ENCODE data around the gene IL20RA.

IL20RA gene

GRCh38 chr6:137001299-137001976, 43.3 kb downstream of the IL20RA start:
- TF ChIP-seq YY1 (IDR thresholded peaks at IDR 0.05; ENCODE audit: low read depth) (no peak), NFIC (IDR thresholded peaks at IDR 0.05) (no peak)

GRCh38 chr6:137000825-137001224, 43.9 kb downstream of the IL20RA start:
- no peak for TF ChIP-seq TAF1 (IDR thresholded peaks at IDR 0.05; ENCODE audit: low read depth)
- TF ChIP-seq YY1 (IDR thresholded peaks at IDR 0.05; ENCODE audit: low read depth), result no peak
- no peak for TF ChIP-seq REST (IDR thresholded peaks at IDR 0.05; ENCODE audit: low read depth)
- no peak for TF ChIP-seq CEBPB (IDR thresholded peaks at IDR 0.05)
- no peak for TF ChIP-seq TEAD4 (IDR thresholded peaks at IDR 0.05)
- TF ChIP-seq FOXM1 (IDR thresholded peaks at IDR 0.05; ENCODE audit: borderline replicate concordance, low read depth), result no peak
- TF ChIP-seq RAD21 (IDR thresholded peaks at IDR 0.05; ENCODE audit: low read depth), result no peak
- no peak for TF ChIP-seq EP300 (IDR thresholded peaks at IDR 0.05; ENCODE audit: borderline replicate concordance)
- no peak for TF ChIP-seq MAX (IDR thresholded peaks at IDR 0.05)
- TF ChIP-seq CREB1 (IDR thresholded peaks at IDR 0.05; ENCODE audit: low read depth), result no peak
- TF ChIP-seq NFIC (IDR thresholded peaks at IDR 0.05), result no peak
- no peak for TF ChIP-seq USF1 (IDR thresholded peaks at IDR 0.05)
- no peak for TF ChIP-seq TCF12 (IDR thresholded peaks at IDR 0.05; ENCODE audit: low read depth)
- no peak for TF ChIP-seq ZBTB7A (IDR thresholded peaks at IDR 0.05; ENCODE audit: low read depth)
- TF ChIP-seq EGR1 (IDR thresholded peaks at IDR 0.05), result no peak

GRCh38 chr6:136995521-136995920, 49.2 kb downstream of the IL20RA start:
- no peak for TF ChIP-seq ZBTB7A (IDR thresholded peaks at IDR 0.05; ENCODE audit: low read depth)
- TF ChIP-seq EGR1 (IDR thresholded peaks at IDR 0.05), result no peak
- TF ChIP-seq RAD21 (IDR thresholded peaks at IDR 0.05; ENCODE audit: low read depth), result no peak
- TF ChIP-seq REST (IDR thresholded peaks at IDR 0.05; ENCODE audit: low read depth), result no peak
- TF ChIP-seq TEAD4 (IDR thresholded peaks at IDR 0.05), result no peak
- TF ChIP-seq EP300 (IDR thresholded peaks at IDR 0.05; ENCODE audit: borderline replicate concordance), result no peak
- TF ChIP-seq MAX (IDR thresholded peaks at IDR 0.05), result no peak
- no peak for TF ChIP-seq FOXM1 (IDR thresholded peaks at IDR 0.05; ENCODE audit: borderline replicate concordance, low read depth)
- no peak for TF ChIP-seq CREB1 (IDR thresholded peaks at IDR 0.05; ENCODE audit: low read depth)
- TF ChIP-seq TCF12 (IDR thresholded peaks at IDR 0.05; ENCODE audit: low read depth), result no peak
- no peak for TF ChIP-seq CEBPB (IDR thresholded peaks at IDR 0.05)
- TF ChIP-seq NFIC (IDR thresholded peaks at IDR 0.05), result no peak
- TF ChIP-seq USF1 (IDR thresholded peaks at IDR 0.05), result no peak
- TF ChIP-seq YY1 (IDR thresholded peaks at IDR 0.05; ENCODE audit: low read depth), result no peak
- TF ChIP-seq TAF1 (IDR thresholded peaks at IDR 0.05; ENCODE audit: low read depth), result no peak

- TF ChIP-seq TAF1 (IDR thresholded peaks at IDR 0.05; ENCODE audit: low read depth) (no peak), EGR1 (IDR thresholded peaks at IDR 0.05) (no peak), CEBPB (IDR thresholded peaks at IDR 0.05) (no peak), FOXM1 (IDR thresholded peaks at IDR 0.05; ENCODE audit: borderline replicate concordance, low read depth) (no peak), YY1 (IDR thresholded peaks at IDR 0.05; ENCODE audit: low read depth) (no peak), MAX (IDR thresholded peaks at IDR 0.05) (no peak), TEAD4 (IDR thresholded peaks at IDR 0.05) (no peak), NFIC (IDR thresholded peaks at IDR 0.05) (no peak), TCF12 (IDR thresholded peaks at IDR 0.05; ENCODE audit: low read depth) (no peak), REST (IDR thresholded peaks at IDR 0.05; ENCODE audit: low read depth) (no peak), ZBTB7A (IDR thresholded peaks at IDR 0.05; ENCODE audit: low read depth) (no peak), EP300 (IDR thresholded peaks at IDR 0.05; ENCODE audit: borderline replicate concordance) (no peak), USF1 (IDR thresholded peaks at IDR 0.05) (no peak), RAD21 (IDR thresholded peaks at IDR 0.05; ENCODE audit: low read depth) (no peak), CREB1 (IDR thresholded peaks at IDR 0.05; ENCODE audit: low read depth) (no peak)
Observed at GRCh38 chr6:136994782-136995181, 50.0 kb downstream of the IL20RA start.

Measured in Ishikawa (cell line).